H9 (cell line): ENCODE measurements around the gene CALR. TPM values are rescaled to one million over a fixed set of nuclear protein-coding genes. Genes with fewer than 3 reads are reported as not detected.

Source experiments
- DNase-seq: peaks from one replicate; pipeline ENCODE4 v3.0.0-alpha.2; 2017
- H2AFZ ChIP-seq: one replicate; pipeline ENCODE4 v1.6.1; 2013; ENCODE audit warnings: mild to moderate bottlenecking, low read length, control low read depth, moderate library complexity
- H2AK5ac ChIP-seq: 2 replicates; pipeline ENCODE4 v1.6.1; 2013; ENCODE audit warnings: low read length, control low read depth, mixed read lengths; ENCODE audit not compliant: insufficient read length
- H2BK120ac ChIP-seq: one replicate; pipeline ENCODE4 v1.6.1; 2013; ENCODE audit warnings: low read depth, mild to moderate bottlenecking, low read length, control low read depth, inconsistent platforms; ENCODE audit not compliant: poor library complexity, severe bottlenecking
- H2BK12ac ChIP-seq: 2 replicates; pipeline ENCODE4 v1.6.1; 2013; ENCODE audit warnings: low read length, control low read depth, mixed read lengths, low read depth; ENCODE audit not compliant: insufficient read length
- H2BK15ac ChIP-seq: 2 replicates; pipeline ENCODE4 v1.6.1; 2013; ENCODE audit warnings: low read depth, low read length, control low read depth
- H2BK20ac ChIP-seq: one replicate; pipeline ENCODE4 v1.6.1; 2013; ENCODE audit warnings: low read depth, mild to moderate bottlenecking, low read length, control low read depth, inconsistent platforms; ENCODE audit not compliant: poor library complexity, severe bottlenecking
- H2BK5ac ChIP-seq: 2 replicates; pipeline ENCODE4 v1.6.1; 2013; ENCODE audit warnings: low read length, control low read depth, mixed read lengths; ENCODE audit not compliant: insufficient read length
- H3K14ac ChIP-seq: 2 replicates; pipeline ENCODE4 v1.6.1; 2013; ENCODE audit warnings: low read length, control low read depth; ENCODE audit not compliant: insufficient read depth
- H3K18ac ChIP-seq: 2 replicates; pipeline ENCODE4 v1.6.1; 2013; ENCODE audit warnings: low read depth, mild to moderate bottlenecking, mixed read lengths, low read length, control low read depth; ENCODE audit not compliant: insufficient read length
- H3K23ac ChIP-seq: 2 replicates; pipeline ENCODE4 v1.6.1; 2013; ENCODE audit warnings: low read length, control low read depth, mixed read lengths, low read depth; ENCODE audit not compliant: insufficient read length
- H3K23me2 ChIP-seq: 2 replicates; pipeline ENCODE4 v1.6.1; 2013; ENCODE audit warnings: low read depth, mild to moderate bottlenecking, mixed read lengths, low read length, control low read depth; ENCODE audit not compliant: insufficient read length, poor library complexity, severe bottlenecking
- H3K27ac ChIP-seq: 2 replicates; pipeline ENCODE4 v1.5.1; 2013; ENCODE audit warnings: low read length, control low read depth, mixed read lengths, low read depth; ENCODE audit not compliant: insufficient read length
- H3K27me3 ChIP-seq: 2 replicates; pipeline ENCODE4 v1.6.1; 2013; ENCODE audit warnings: low read length, control low read depth, inconsistent platforms; ENCODE audit not compliant: insufficient read depth
- H3K4ac ChIP-seq: 2 replicates; pipeline ENCODE4 v1.6.1; 2013; ENCODE audit warnings: low read depth, mild to moderate bottlenecking, control low read depth, inconsistent platforms, low read length, moderate library complexity
- H3K4me1 ChIP-seq: 2 replicates; pipeline ENCODE4 v1.6.1; 2013; ENCODE audit warnings: low read length, control low read depth, inconsistent platforms; ENCODE audit not compliant: insufficient read depth
- H3K4me2 ChIP-seq: 2 replicates; pipeline ENCODE4 v1.6.1; 2013; ENCODE audit warnings: low read length, control low read depth, mixed read lengths; ENCODE audit not compliant: insufficient read length, insufficient read depth
- H3K56ac ChIP-seq: 2 replicates; pipeline ENCODE4 v1.6.1; 2013; ENCODE audit warnings: low read depth, mild to moderate bottlenecking, mixed read lengths, low read length, control low read depth; ENCODE audit not compliant: insufficient read length
- H3K79me1 ChIP-seq: 2 replicates; pipeline ENCODE4 v1.6.1; 2013; ENCODE audit warnings: low read depth, mild to moderate bottlenecking, moderate library complexity, low read length, control low read depth, inconsistent platforms; ENCODE audit not compliant: insufficient read depth, poor library complexity, severe bottlenecking
- H3K79me2 ChIP-seq: 2 replicates; pipeline ENCODE4 v1.6.1; 2013; ENCODE audit warnings: low read length, control low read depth, inconsistent platforms; ENCODE audit not compliant: insufficient read depth
- H3K9ac ChIP-seq: 2 replicates; pipeline ENCODE4 v1.6.1; 2013; ENCODE audit warnings: low read length, control low read depth, mixed read lengths; ENCODE audit not compliant: insufficient read length; ENCODE audit errors: extremely low read depth
- H3K9me3 ChIP-seq: one replicate; pipeline ENCODE4 v1.6.1; 2013; ENCODE audit warnings: low read depth, low read length, inconsistent platforms; ENCODE audit not compliant: control insufficient read depth
- H3T11ph ChIP-seq: one replicate; pipeline ENCODE4 v1.6.1; 2013; ENCODE audit warnings: mild to moderate bottlenecking, low read length, control low read depth, inconsistent platforms
- H4K20me1 ChIP-seq: one replicate; pipeline ENCODE4 v1.6.1; 2013; ENCODE audit not compliant: control insufficient read depth, insufficient read length, insufficient read depth
- H4K5ac ChIP-seq: 2 replicates; pipeline ENCODE4 v1.6.1; 2013; ENCODE audit warnings: low read depth, mild to moderate bottlenecking, mixed read lengths, low read length, control low read depth; ENCODE audit not compliant: insufficient read length
- H4K8ac ChIP-seq: replicated peaks from 2 replicates; pipeline ENCODE4 v1.6.1; 2013; ENCODE audit warnings: low read length, control low read depth, mixed read lengths, low read depth; ENCODE audit not compliant: insufficient read length
- H4K91ac ChIP-seq: 2 replicates; pipeline ENCODE4 v1.6.1; 2013; ENCODE audit warnings: low read depth, mild to moderate bottlenecking, moderate library complexity, mixed read lengths, low read length, control low read depth; ENCODE audit not compliant: insufficient read length
- H3K27ac Mint-ChIP-seq, 3 experiments: 2 replicates in 2 of 3; 3 replicates in 1 of 3; pipeline ENCODE4 v1.8.0; 2020 to 2021; ENCODE audit warnings: mixed read lengths in 3 of 3, mild to moderate bottlenecking in 1 of 3, moderate library complexity in 1 of 3
- H3K27me3 Mint-ChIP-seq: 2 replicates; pipeline ENCODE4 v1.8.0; 2021; ENCODE audit warnings: low read depth, mild to moderate bottlenecking, moderate library complexity, mixed read lengths
- H3K36me3 Mint-ChIP-seq, 3 experiments: 2 replicates in 2 of 3; 3 replicates in 1 of 3; pipeline ENCODE4 v1.8.0; 2020 to 2021; ENCODE audit warnings: low read depth in 3 of 3, mixed read lengths in 3 of 3; ENCODE audit not compliant: insufficient read depth in 1 of 3
- H3K4me1 Mint-ChIP-seq, 2 experiments: 2 replicates each; pipeline ENCODE4 v1.8.0; 2020; ENCODE audit warnings: mixed read lengths in 2 of 2
- H3K4me3 Mint-ChIP-seq, 2 experiments: 2 replicates in 1 of 2; 3 replicates in 1 of 2; pipeline ENCODE4 v1.8.0; 2020 to 2021; ENCODE audit warnings: mild to moderate bottlenecking in 2 of 2, mixed read lengths in 2 of 2, moderate library complexity in 1 of 2
- H3K9me3 Mint-ChIP-seq, 2 experiments: 2 replicates in 1 of 2; 3 replicates in 1 of 2; pipeline ENCODE4 v1.8.0; 2020; ENCODE audit warnings: mild to moderate bottlenecking in 2 of 2, mixed read lengths in 2 of 2, moderate library complexity in 1 of 2
- WGBS: extraction: QIAGEN DNeasy Blood & Tissue Kit; methylation state at CpG from one replicate; pipeline ENCODE4 v1.1.7; 2013; ENCODE audit warnings: missing lambda C conversion rate, low lambda C conversion rate, mixed read lengths; ENCODE audit not compliant: insufficient read length; ENCODE audit errors: extremely low coverage; 5-methylcytosine and 5-hydroxymethylcytosine counted together
- total RNA-seq: library from RNA; stranded (reverse); gene quantifications from 2 replicates; pipeline ENCODE4 v1.2.1, GENCODE V29; 2021
- TF ChIP-seq, protein P1 (sequence below): fragments of 200-600 bp; sonication (generic); conservative IDR thresholded peaks from 3 replicates; pipeline ENCODE4 v1.8.0; 2021; ENCODE audit warnings: antibody characterized with exemption, mild to moderate bottlenecking

CALR gene
- total RNA-seq, 1 experiment from 2014 or later: 887 TPM

GRCh38 chr19:12932392-12933286 is 5.8 kb upstream of the CALR start:
- H3T11ph ChIP-seq: no peak overlapping the region
- H2BK15ac ChIP-seq: no peak overlapping the region
- H3K9me3 ChIP-seq: no peaks in the 10 kb centered on the region
- no peak overlapping the region for H2AFZ ChIP-seq
- TF ChIP-seq, protein P1, sequence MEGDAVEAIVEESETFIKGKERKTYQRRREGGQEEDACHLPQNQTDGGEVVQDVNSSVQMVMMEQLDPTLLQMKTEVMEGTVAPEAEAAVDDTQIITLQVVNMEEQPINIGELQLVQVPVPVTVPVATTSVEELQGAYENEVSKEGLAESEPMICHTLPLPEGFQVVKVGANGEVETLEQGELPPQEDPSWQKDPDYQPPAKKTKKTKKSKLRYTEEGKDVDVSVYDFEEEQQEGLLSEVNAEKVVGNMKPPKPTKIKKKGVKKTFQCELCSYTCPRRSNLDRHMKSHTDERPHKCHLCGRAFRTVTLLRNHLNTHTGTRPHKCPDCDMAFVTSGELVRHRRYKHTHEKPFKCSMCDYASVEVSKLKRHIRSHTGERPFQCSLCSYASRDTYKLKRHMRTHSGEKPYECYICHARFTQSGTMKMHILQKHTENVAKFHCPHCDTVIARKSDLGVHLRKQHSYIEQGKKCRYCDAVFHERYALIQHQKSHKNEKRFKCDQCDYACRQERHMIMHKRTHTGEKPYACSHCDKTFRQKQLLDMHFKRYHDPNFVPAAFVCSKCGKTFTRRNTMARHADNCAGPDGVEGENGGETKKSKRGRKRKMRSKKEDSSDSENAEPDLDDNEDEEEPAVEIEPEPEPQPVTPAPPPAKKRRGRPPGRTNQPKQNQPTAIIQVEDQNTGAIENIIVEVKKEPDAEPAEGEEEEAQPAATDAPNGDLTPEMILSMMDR: no peak
- no peak overlapping the region for H3K27ac ChIP-seq
- H3K79me1 ChIP-seq: peaks cover 6% of the 10 kb centered on the region
- DNase-seq: no peak
- H4K8ac ChIP-seq: no peak overlapping the region
- no CpG with 5 or more reads among the region's 16 CpGs for WGBS
- peak overlapping the region; percentile 95 for H3K4me2 ChIP-seq
- H2AK5ac ChIP-seq: no peak overlapping the region
- H3K4ac ChIP-seq: no peak overlapping the region
- no peak overlapping the region for H3K14ac ChIP-seq
- H3K4me1 ChIP-seq: no peaks in the 10 kb centered on the region; the same call in 1 of the 2 replicates
- no peak overlapping the region for H2BK5ac ChIP-seq
- no peaks in the 10 kb centered on the region for H4K20me1 ChIP-seq
- H2BK20ac ChIP-seq: no peak overlapping the region
- Mint-ChIP-seq H3K27me3 (no peaks in the 10 kb centered on the region), H3K4me1 (peaks cover 15 to 26% of the 10 kb centered on the region in 2 experiments), H3K27ac (peak overlapping the region; percentile 83 to 92 (median 90)), H3K4me3 (peak overlapping the region; percentile 99), H3K9me3 (no peaks in the 10 kb centered on the region), H3K36me3 (peaks cover 24 to 40% (median 34%) of the 10 kb centered on the region in 3 experiments)
- H3K56ac ChIP-seq: no peak overlapping the region
- H4K5ac ChIP-seq: no peak overlapping the region
- no peaks in the 10 kb centered on the region for H3K27me3 ChIP-seq
- peak overlapping the region; percentile 87 for H3K9ac ChIP-seq
- peaks cover 9% of the 10 kb centered on the region; the same call in 1 of the 2 replicates for H3K79me2 ChIP-seq
- no peak overlapping the region for H2BK120ac ChIP-seq
- no peak overlapping the region for H2BK12ac ChIP-seq
- H3K23me2 ChIP-seq: peaks cover 4% of the 10 kb centered on the region
- no peak overlapping the region for H3K18ac ChIP-seq
- H4K91ac ChIP-seq: no peak overlapping the region
- H3K23ac ChIP-seq: no peak overlapping the region
